Lower leg skin (tissue), 3 donors: ENCODE results near the gene SRRM3.

Experiments
- CTCF ChIP-seq, 3 donors: fragments of 450-650 bp; IDR thresholded peaks; one replicate each; pipeline ENCODE4 v1.5.1; 2016; ENCODE audit warnings: antibody characterized with exemption in 3 of 3, mild to moderate bottlenecking in 3 of 3, moderate library complexity in 2 of 3
- POLR2A ChIP-seq, 2 donors: fragments of 450-650 bp; IDR thresholded peaks; one replicate each; pipeline ENCODE4 v1.6.1; 2016 to 2017; ENCODE audit warnings: antibody characterized with exemption in 2 of 2, mild to moderate bottlenecking in 1 of 2, moderate library complexity in 1 of 2

GRCh38 chr7:76231071-76231470, 29.4 kb downstream of the SRRM3 start:
- TF ChIP-seq CTCF (IDR thresholded peaks at IDR 0.05) (no peak), POLR2A (IDR thresholded peaks at IDR 0.05) (no peak)
